Cerebellar nuclear complex (tissue), 1 donor: ENCODE measurements around the gene PTRHD1.

Experiments
- DNase-seq, 2 experiments: peaks; one replicate each; lab custom pipeline; 2025; lab: John Stamatoyannopoulos, UW

The PTRHD1 gene

GRCh38 chr2:24756789-24757188 is 36.4 kb downstream of the PTRHD1 start:
- DNase-seq = no peak

DNA sequence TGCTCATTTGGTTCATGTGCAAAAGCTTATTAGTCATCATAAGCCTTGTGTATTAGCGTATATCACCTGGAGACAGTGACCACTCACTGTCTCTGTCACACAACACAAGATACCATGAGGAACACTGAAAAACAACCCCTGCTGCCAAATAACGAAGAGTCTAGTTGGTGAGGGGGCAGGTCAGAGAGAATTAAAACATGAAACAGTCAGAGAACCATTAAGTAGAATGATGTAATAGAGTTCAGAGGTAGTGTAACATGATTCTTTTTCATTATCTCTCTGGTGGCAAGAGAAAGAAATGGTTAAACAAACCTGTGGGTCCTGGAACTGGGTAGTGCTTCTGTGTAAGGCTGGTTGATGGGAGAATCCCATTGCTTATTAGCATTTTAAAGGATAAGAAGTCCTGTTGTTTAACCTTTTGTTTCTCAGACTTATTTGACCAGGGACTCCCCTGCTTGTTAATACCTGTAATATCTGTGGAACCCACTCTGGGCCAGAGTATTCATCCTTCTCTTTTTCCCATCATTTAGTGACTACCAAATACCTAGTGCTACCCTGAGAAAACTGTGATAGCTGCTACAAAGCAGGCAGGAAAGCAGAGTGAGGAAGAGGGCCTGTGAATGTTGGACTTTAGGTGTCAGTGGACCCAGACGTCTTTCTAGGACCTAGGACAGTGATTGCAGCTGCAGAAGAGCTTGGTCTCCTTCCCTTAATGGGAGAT is 38.0 kb downstream of the PTRHD1 start:
- no peak for DNase-seq

GRCh38 chr2:24749069-24749691 is 44.0 kb downstream of the PTRHD1 start:
- no peak for DNase-seq

DNA sequence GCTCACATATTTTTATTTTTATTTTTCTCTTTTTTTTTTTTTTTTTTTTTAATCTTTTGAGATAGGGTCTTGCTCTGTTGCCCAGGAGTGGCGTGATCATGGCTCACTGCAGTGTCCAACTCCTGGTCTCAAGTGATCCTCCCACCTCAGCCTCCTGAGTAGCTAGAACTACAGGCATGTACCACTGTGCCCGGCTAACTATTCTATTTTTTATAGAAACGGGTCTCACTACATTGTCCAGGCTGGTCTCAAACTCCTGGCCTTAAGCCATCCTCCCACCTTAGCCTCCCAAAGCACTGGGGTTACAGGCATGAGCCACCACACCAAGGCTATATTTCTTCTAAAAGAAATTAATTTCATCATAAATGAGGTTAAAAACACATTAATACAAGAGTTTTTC is 45.9 kb downstream of the PTRHD1 start:
- no peak for DNase-seq

DNA sequence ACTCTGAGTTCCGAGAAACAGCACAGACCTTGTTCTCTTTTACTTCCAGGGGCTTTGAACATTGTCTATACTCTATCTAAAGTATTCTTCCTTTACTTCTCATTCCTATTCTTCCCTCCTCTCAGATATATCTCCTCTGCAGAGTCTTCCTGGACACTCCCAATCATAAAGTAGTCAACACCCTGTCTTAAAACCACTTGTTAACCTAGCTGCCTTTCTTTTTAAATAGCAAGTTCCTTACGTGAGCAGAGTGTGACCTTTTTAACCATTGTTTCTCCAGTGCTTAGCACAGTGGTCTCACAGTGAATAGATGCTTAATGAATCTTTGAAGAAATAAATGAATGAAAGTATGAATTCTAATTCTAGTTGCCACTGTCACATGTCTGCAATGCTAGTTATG is 47.4 kb downstream of the PTRHD1 start:
- no peak for DNase-seq

DNA sequence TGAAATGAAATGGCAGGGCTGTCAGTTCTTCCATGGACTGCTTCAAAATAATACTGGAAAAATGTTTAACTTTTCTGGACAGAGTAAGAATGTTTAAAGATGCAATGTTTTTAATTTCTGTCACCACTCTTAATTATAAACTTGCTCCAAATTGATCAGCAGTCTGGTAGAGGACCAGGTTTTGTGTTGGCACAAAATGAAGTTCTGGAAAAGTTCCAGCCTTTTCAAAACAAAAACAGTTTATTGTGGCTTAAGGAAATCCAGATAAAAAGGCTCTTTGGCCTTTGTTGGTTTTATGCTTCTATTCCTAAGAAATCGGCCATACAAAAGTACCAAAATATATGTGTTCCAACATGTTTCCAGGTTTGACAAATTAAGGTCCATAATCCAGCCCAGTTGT is 48.8 kb downstream of the PTRHD1 start:
- DNase-seq = no peak

GRCh38 chr2:24743924-24744323 is 49.3 kb downstream of the PTRHD1 start:
- no peak for DNase-seq

- DNase-seq = no peak
Measured at GRCh38 chr2:24742730-24743129, 50.5 kb downstream of the PTRHD1 start.

GRCh38 chr2:24740142-24740541 is 53.0 kb downstream of the PTRHD1 start:
- DNase-seq = no peak
